ENCODE results near the gene ZNF275. TPM values are rescaled to one million over a fixed set of nuclear protein-coding genes. Genes with fewer than 3 reads are reported as not detected.
A peak's percentile ranks its signal among the peaks of the same experiment; 100 is the strongest.
"Not testable (repeated sequence)": the region's sequence is repeated elsewhere in the genome, so short reads cannot be mapped to it uniquely, and the experiment has no call there.

Gene ZNF275
- total RNA-seq, 1 experiment from 2014 or later = 5.0 TPM

DNA sequence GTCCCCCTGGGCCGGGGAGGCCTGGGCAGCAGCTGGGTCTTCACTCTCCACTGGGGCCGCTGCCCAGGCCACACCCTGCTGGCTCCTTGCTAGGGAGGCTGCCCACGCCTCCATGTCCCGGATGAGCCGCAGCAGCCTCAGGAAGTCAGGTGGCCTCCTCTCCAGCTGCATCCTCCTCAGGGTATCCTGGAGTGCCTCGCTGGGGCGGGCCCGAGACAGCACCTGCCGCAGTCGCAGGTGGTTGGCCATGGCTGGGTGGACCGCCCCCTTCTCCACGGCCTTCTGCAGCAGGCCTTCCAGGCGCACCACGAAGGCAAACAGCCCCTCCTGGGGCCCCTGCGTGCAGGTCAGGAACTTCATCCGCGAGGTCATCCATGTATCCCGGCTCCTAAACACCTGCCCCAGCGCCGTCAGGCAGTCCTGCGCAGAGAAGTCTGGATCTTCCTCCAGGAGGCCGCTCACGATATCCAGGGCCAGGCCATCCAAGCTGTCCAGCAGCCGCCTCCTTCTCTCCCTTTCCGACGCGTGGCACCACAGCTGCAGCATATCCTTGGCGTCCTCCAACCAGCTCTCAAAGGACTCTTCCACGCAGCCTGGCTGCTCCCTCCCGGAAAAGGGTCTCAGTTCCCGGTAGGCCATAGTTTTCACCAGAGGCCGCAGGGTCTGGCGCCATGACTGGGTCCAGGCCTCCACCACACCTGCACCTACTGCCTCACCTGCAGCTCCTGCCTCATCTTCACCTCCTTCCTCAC is 14.5 kb upstream of the ZNF275 start:
- intact Hi-C loops (cut with micrococcal nuclease; ENCODE audit: unreplicated experiment) = no loop called here
- peak; percentile 27; the same call in 1 of the 2 replicates for ATAC-seq

DNA sequence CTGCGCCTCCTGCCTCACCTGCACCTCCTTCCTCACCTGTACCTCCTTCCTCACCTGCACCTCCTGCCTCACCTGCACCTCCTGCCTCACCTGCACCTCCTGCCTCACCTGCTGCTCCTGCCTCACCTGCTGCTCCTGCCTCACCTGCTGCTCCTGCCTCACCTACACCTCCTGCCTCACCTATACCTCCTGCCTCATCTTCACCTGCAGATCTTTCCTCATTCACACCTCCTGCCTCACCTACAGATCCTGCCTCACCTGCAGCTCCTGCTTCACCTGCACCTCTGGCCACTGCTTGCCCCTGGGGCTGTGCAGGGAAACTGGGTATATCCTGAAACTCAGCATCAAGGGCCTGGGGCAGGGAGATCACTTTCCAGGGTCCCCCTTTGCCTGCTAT is 13.9 kb upstream of the ZNF275 start:
- H3K36me3 ChIP-seq (ENCODE audit: control insufficient read depth, insufficient read depth, low read length); H3K27me3 ChIP-seq (ENCODE audit: control insufficient read depth, insufficient read depth, low read length); H3K4me1 ChIP-seq (ENCODE audit: control insufficient read depth, insufficient read depth, low read length); POLR2A ChIA-PET; intact Hi-C loops (cut with micrococcal nuclease; ENCODE audit: unreplicated experiment); ATAC-seq; BruUV-seq (replicated peaks); H3K4me3 ChIP-seq (ENCODE audit: low read depth in 2 of 2, low read length in 2 of 2); in situ Hi-C loops (cut with HindIII; ENCODE audit: low pct_unique_long_range_greater_than_20kb, low sequenced_read_pairs); H3K27ac ChIP-seq (ENCODE audit: low read length); CTCF ChIA-PET; DNase-seq (ENCODE audit: low read depth, low spot score); H3K9me3 ChIP-seq (ENCODE audit: control insufficient read depth, insufficient read depth, low read depth, low read length): not testable (repeated sequence)

More for the DNA sequence above, 14.5 kb upstream of the ZNF275 start:
- ChIA-PET CTCF (no interaction called here), POLR2A (no interaction called here)
- H3K27ac ChIP-seq (ENCODE audit: low read length) = no peak overlapping the region
- H3K27me3 ChIP-seq (ENCODE audit: control insufficient read depth, insufficient read depth, low read length) = no peaks in the 10 kb centered on the region; the same call in none of the 2 replicates
- BruUV-seq (replicated peaks) = no TSS peak
- in situ Hi-C loops (cut with HindIII; ENCODE audit: low pct_unique_long_range_greater_than_20kb, low sequenced_read_pairs) = no loop called here
- H3K36me3 ChIP-seq (ENCODE audit: control insufficient read depth, insufficient read depth, low read length) = no peaks in the 10 kb centered on the region
- TF ChIP-seq, protein P1, sequence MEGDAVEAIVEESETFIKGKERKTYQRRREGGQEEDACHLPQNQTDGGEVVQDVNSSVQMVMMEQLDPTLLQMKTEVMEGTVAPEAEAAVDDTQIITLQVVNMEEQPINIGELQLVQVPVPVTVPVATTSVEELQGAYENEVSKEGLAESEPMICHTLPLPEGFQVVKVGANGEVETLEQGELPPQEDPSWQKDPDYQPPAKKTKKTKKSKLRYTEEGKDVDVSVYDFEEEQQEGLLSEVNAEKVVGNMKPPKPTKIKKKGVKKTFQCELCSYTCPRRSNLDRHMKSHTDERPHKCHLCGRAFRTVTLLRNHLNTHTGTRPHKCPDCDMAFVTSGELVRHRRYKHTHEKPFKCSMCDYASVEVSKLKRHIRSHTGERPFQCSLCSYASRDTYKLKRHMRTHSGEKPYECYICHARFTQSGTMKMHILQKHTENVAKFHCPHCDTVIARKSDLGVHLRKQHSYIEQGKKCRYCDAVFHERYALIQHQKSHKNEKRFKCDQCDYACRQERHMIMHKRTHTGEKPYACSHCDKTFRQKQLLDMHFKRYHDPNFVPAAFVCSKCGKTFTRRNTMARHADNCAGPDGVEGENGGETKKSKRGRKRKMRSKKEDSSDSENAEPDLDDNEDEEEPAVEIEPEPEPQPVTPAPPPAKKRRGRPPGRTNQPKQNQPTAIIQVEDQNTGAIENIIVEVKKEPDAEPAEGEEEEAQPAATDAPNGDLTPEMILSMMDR (IDR thresholded peaks at IDR 0.05) = no peak
- TF ChIP-seq, protein P2, sequence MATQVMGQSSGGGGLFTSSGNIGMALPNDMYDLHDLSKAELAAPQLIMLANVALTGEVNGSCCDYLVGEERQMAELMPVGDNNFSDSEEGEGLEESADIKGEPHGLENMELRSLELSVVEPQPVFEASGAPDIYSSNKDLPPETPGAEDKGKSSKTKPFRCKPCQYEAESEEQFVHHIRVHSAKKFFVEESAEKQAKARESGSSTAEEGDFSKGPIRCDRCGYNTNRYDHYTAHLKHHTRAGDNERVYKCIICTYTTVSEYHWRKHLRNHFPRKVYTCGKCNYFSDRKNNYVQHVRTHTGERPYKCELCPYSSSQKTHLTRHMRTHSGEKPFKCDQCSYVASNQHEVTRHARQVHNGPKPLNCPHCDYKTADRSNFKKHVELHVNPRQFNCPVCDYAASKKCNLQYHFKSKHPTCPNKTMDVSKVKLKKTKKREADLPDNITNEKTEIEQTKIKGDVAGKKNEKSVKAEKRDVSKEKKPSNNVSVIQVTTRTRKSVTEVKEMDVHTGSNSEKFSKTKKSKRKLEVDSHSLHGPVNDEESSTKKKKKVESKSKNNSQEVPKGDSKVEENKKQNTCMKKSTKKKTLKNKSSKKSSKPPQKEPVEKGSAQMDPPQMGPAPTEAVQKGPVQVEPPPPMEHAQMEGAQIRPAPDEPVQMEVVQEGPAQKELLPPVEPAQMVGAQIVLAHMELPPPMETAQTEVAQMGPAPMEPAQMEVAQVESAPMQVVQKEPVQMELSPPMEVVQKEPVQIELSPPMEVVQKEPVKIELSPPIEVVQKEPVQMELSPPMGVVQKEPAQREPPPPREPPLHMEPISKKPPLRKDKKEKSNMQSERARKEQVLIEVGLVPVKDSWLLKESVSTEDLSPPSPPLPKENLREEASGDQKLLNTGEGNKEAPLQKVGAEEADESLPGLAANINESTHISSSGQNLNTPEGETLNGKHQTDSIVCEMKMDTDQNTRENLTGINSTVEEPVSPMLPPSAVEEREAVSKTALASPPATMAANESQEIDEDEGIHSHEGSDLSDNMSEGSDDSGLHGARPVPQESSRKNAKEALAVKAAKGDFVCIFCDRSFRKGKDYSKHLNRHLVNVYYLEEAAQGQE (IDR thresholded peaks at IDR 0.05; ENCODE audit: insufficient read depth in 1 of 2, low read depth in 2 of 2, low read length in 1 of 2) = no peak
- no peak for TF ChIP-seq TCF7L2 (IDR thresholded peaks at IDR 0.05; ENCODE audit: low read depth, low read length)
- H3K4me3 ChIP-seq (ENCODE audit: low read depth in 2 of 2, low read length in 2 of 2) = no peak overlapping the region
- no peak for DNase-seq (ENCODE audit: low read depth, low spot score)
- H3K9me3 ChIP-seq (ENCODE audit: control insufficient read depth, insufficient read depth, low read depth, low read length) = no peaks in the 10 kb centered on the region
- H3K4me1 ChIP-seq (ENCODE audit: control insufficient read depth, insufficient read depth, low read length) = no peaks in the 10 kb centered on the region

DNA sequence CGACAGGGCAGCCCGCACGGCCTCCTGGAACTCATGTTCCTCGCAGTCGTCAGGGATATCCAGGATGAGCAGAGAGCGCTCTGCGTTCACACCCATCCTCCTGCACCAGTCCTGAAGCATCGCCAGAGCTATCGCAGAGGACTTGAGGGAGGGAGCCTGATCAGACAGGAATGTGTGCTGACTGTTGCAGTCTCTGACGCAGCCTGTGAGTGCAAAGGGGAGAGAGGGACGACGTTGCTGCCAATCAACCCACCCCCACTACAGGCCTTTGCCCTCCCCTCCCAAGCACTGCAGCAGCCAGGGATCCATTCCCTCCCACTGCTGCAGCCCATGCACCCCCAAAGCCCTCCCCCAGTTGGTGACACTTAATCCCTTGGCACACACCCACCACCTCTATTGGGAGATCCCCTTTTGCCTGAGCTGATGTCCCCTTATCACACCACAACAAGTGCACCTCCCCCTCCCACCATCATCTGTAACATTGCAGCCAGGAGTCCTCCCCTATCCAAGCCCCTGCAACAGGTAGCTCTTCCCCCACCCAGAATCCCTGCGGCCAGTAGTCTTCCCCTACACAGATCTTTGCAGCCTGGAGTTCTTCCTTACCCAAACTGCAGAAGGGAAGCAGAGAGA is 13.3 kb upstream of the ZNF275 start:
- POLR2A ChIA-PET = no interaction called here
- H3K4me3 ChIP-seq (ENCODE audit: low read depth in 2 of 2, low read length in 2 of 2) = no peak overlapping the region
- no peaks in the 10 kb centered on the region for H3K36me3 ChIP-seq (ENCODE audit: control insufficient read depth, insufficient read depth, low read length)
- ATAC-seq = peak; percentile 63
- DNase-seq (ENCODE audit: low read depth, low spot score) = no peak
- TF ChIP-seq TCF7L2 (IDR thresholded peaks at IDR 0.05; ENCODE audit: low read depth, low read length) (no peak), SIN3A (IDR thresholded peaks at IDR 0.05; ENCODE audit: borderline replicate concordance, insufficient read depth, low read depth, low read length) (no peak), POLR2AphosphoS5 (IDR thresholded peaks at IDR 0.05; ENCODE audit: low read depth, low read length) (no peak)
- TF ChIP-seq, protein P1 (IDR thresholded peaks at IDR 0.05) = no peak
- TF ChIP-seq, protein P2 (IDR thresholded peaks at IDR 0.05; ENCODE audit: insufficient read depth in 1 of 2, low read depth in 2 of 2, low read length in 1 of 2) = no peak
- in situ Hi-C loops (cut with HindIII; ENCODE audit: low pct_unique_long_range_greater_than_20kb, low sequenced_read_pairs) (no loop called here), intact Hi-C loops (cut with micrococcal nuclease; ENCODE audit: unreplicated experiment) (no loop called here)
- no peaks in the 10 kb centered on the region for H3K9me3 ChIP-seq (ENCODE audit: control insufficient read depth, insufficient read depth, low read depth, low read length)
- CTCF ChIA-PET = no interaction called here
- H3K27ac ChIP-seq (ENCODE audit: low read length) = no peak overlapping the region
- no TSS peak for BruUV-seq (replicated peaks)
- H3K27me3 ChIP-seq (ENCODE audit: control insufficient read depth, insufficient read depth, low read length) = no peaks in the 10 kb centered on the region; the same call in none of the 2 replicates
- H3K4me1 ChIP-seq (ENCODE audit: control insufficient read depth, insufficient read depth, low read length) = no peaks in the 10 kb centered on the region

Data from Panc1 (cell line).